ENCODE measurements around the gene UNC93A.
"Not testable (repeated sequence)": the region's sequence is repeated elsewhere in the genome, so short reads cannot be mapped to it uniquely, and the experiment has no call there.

Gene UNC93A

GRCh38 chr6:167345960-167346359 lies 54.8 kb downstream of the UNC93A start:
- DNase-seq: no peak

- DNase-seq: no peak
Measured at GRCh38 chr6:167347226-167347625, 56.1 kb downstream of the UNC93A start.

GRCh38 chr6:167349631-167350274 lies 58.6 kb downstream of the UNC93A start:
- no peak for DNase-seq

GRCh38 chr6:167350275-167350696 lies 59.2 kb downstream of the UNC93A start:
- no peak for DNase-seq

GRCh38 chr6:167350731-167351655 lies 59.9 kb downstream of the UNC93A start:
- peak; percentile 85 for DNase-seq

GRCh38 chr6:167351656-167352345 lies 60.7 kb downstream of the UNC93A start:
- no peak for DNase-seq

- no peak for DNase-seq
Measured at GRCh38 chr6:167356874-167357273, 65.8 kb downstream of the UNC93A start.

GRCh38 chr6:167358394-167358793 lies 67.3 kb downstream of the UNC93A start:
- not testable (repeated sequence) for DNase-seq

GRCh38 chr6:167361170-167361569 lies 70.1 kb downstream of the UNC93A start:
- not testable (repeated sequence) for DNase-seq

Data from stimulated activated CD4-positive, alpha-beta T cell treated with anti-CD3 and anti-CD28 coated beads, Interleukin-12 subunit alpha, Interleukin-12 subunit beta, amount 100 ng/mL, for 4 hours (primary cell).